ENCODE results near the gene RAD51B.

- TF ChIP-seq EZH2 (IDR thresholded peaks at IDR 0.05; ENCODE audit: low read length) (no peak), CTCF (optimal IDR thresholded peaks at IDR 0.05 in 1 of 3, IDR thresholded peaks at IDR 0.05 in 1 of 3, conservative IDR thresholded peaks at IDR 0.05 in 1 of 3; ENCODE audit: extremely low read depth in 1 of 3, insufficient read depth in 2 of 3, low read length in 3 of 3) (no peak)
Observed at GRCh38 chr14:68309616-68310015, 490.0 kb downstream of the RAD51B start.

Measured in keratinocyte (primary cell).